Stimulated activated effector memory CD8-positive, alpha-beta T cell treated with anti-CD3 and anti-CD28 coated beads, Interleukin-12 subunit alpha, Interleukin-12 subunit beta, amount 100 ng/mL, for 72 hours (primary cell): ENCODE data around the gene PATZ1.
"Not testable (repeated sequence)": the region's sequence is repeated elsewhere in the genome, so short reads cannot be mapped to it uniquely, and the experiment has no call there.

ENCODE experiments used
- ATAC-seq: fragments of 150-1000 bp; cut with Tn5 transposase; 2 replicates; pipeline ENCODE4 v1.10.0; 2021
- DNase-seq, 2 donors: peaks; one replicate each; pipeline ENCODE4 v3.0.0; 2021 to 2022; ENCODE audit warnings: low spot score in 2 of 2
- H3K27ac Mint-ChIP-seq: one replicate; pipeline ENCODE4 v1.8.0; 2022; ENCODE audit warnings: mild to moderate bottlenecking, mixed read lengths
- H3K36me3 Mint-ChIP-seq: one replicate; pipeline ENCODE4 v1.8.0; 2022; ENCODE audit warnings: mild to moderate bottlenecking, mixed read lengths
- H3K4me1 Mint-ChIP-seq: one replicate; pipeline ENCODE4 v1.8.0; 2022; ENCODE audit warnings: mixed read lengths
- H3K4me3 Mint-ChIP-seq: one replicate; pipeline ENCODE4 v1.8.0; 2022; ENCODE audit warnings: mild to moderate bottlenecking, mixed read lengths
- H3K9me3 Mint-ChIP-seq: one replicate; pipeline ENCODE4 v1.8.0; 2022; ENCODE audit warnings: mixed read lengths

PATZ1 gene

GRCh38 chr22:31334329-31334728, 11.8 kb downstream of the PATZ1 start:
- H3K9me3 Mint-ChIP-seq = no peaks in the 10 kb centered on the region
- H3K36me3 Mint-ChIP-seq = peaks cover 94% of the 10 kb centered on the region
- DNase-seq = no peak
- H3K27ac Mint-ChIP-seq = peak overlapping the region; percentile 88
- no peak overlapping the region for H3K4me3 Mint-ChIP-seq
- no peak for ATAC-seq
- peaks cover 45% of the 10 kb centered on the region for H3K4me1 Mint-ChIP-seq

- no peak for ATAC-seq
- peaks cover 94% of the 10 kb centered on the region for H3K36me3 Mint-ChIP-seq
- H3K9me3 Mint-ChIP-seq = no peaks in the 10 kb centered on the region
- DNase-seq = no peak
- no peak overlapping the region for H3K4me3 Mint-ChIP-seq
- H3K4me1 Mint-ChIP-seq = peaks cover 46% of the 10 kb centered on the region
- peak overlapping the region; percentile 88 for H3K27ac Mint-ChIP-seq
Measured at GRCh38 chr22:31333641-31334040, 12.5 kb downstream of the PATZ1 start.

GRCh38 chr22:31332886-31333285, 13.3 kb downstream of the PATZ1 start:
- H3K4me1 Mint-ChIP-seq = peaks cover 46% of the 10 kb centered on the region
- H3K27ac Mint-ChIP-seq = peak overlapping the region; percentile 88
- H3K4me3 Mint-ChIP-seq = no peak overlapping the region
- no peaks in the 10 kb centered on the region for H3K9me3 Mint-ChIP-seq
- ATAC-seq = no peak
- peaks cover 90% of the 10 kb centered on the region for H3K36me3 Mint-ChIP-seq
- no peak for DNase-seq

GRCh38 chr22:31332010-31332409, 14.1 kb downstream of the PATZ1 start:
- no peak for ATAC-seq
- DNase-seq = no peak
- H3K4me1 Mint-ChIP-seq = peaks cover 40% of the 10 kb centered on the region
- no peak overlapping the region for H3K4me3 Mint-ChIP-seq
- H3K27ac Mint-ChIP-seq = no peak overlapping the region
- no peaks in the 10 kb centered on the region for H3K9me3 Mint-ChIP-seq
- peaks cover 87% of the 10 kb centered on the region for H3K36me3 Mint-ChIP-seq

- DNase-seq (no peak), ATAC-seq (peak; percentile 68)
- no peak overlapping the region for H3K4me3 Mint-ChIP-seq
- peaks cover 30% of the 10 kb centered on the region for H3K4me1 Mint-ChIP-seq
- H3K36me3 Mint-ChIP-seq = peaks cover 82% of the 10 kb centered on the region
- no peaks in the 10 kb centered on the region for H3K9me3 Mint-ChIP-seq
- peak overlapping the region; percentile 52 for H3K27ac Mint-ChIP-seq
Measured at GRCh38 chr22:31329453-31330215, 16.5 kb downstream of the PATZ1 start.

GRCh38 chr22:31329029-31329428, 17.1 kb downstream of the PATZ1 start:
- peak overlapping the region; percentile 23 for H3K27ac Mint-ChIP-seq

GRCh38 chr22:31328544-31328960, 17.6 kb downstream of the PATZ1 start:
- no peak overlapping the region for H3K4me3 Mint-ChIP-seq
- ATAC-seq (no peak), DNase-seq (no peak)
- no peaks in the 10 kb centered on the region for H3K9me3 Mint-ChIP-seq
- H3K27ac Mint-ChIP-seq = peak overlapping the region; percentile 23
- peaks cover 22% of the 10 kb centered on the region for H3K4me1 Mint-ChIP-seq
- H3K36me3 Mint-ChIP-seq = peaks cover 82% of the 10 kb centered on the region

More at GRCh38 chr22:31329029-31329428, 17.1 kb downstream of the PATZ1 start:
- Mint-ChIP-seq H3K9me3 (no peaks in the 10 kb centered on the region), H3K4me1 (peaks cover 26% of the 10 kb centered on the region), H3K36me3 (peaks cover 82% of the 10 kb centered on the region), H3K4me3 (no peak overlapping the region)
- ATAC-seq (no peak), DNase-seq (no peak)

- H3K4me3 Mint-ChIP-seq = no peak overlapping the region
- ATAC-seq (no peak), DNase-seq (no peak)
- no peaks in the 10 kb centered on the region for H3K9me3 Mint-ChIP-seq
- no peak overlapping the region for H3K27ac Mint-ChIP-seq
- peaks cover 16% of the 10 kb centered on the region for H3K4me1 Mint-ChIP-seq
- H3K36me3 Mint-ChIP-seq = peaks cover 78% of the 10 kb centered on the region
Measured at GRCh38 chr22:31327806-31328543, 18.2 kb downstream of the PATZ1 start.

- H3K27ac Mint-ChIP-seq = no peak overlapping the region
- no peak overlapping the region for H3K4me3 Mint-ChIP-seq
Measured at GRCh38 chr22:31326877-31327276, 19.3 kb downstream of the PATZ1 start.

GRCh38 chr22:31323578-31324550, 22.3 kb downstream of the PATZ1 start:
- peaks cover 7% of the 10 kb centered on the region for H3K4me1 Mint-ChIP-seq
- DNase-seq = no peak
- no peak overlapping the region for H3K4me3 Mint-ChIP-seq
- no peaks in the 10 kb centered on the region for H3K9me3 Mint-ChIP-seq
- no peak for ATAC-seq
- peaks cover 37% of the 10 kb centered on the region for H3K36me3 Mint-ChIP-seq
- peak overlapping the region; percentile 79 for H3K27ac Mint-ChIP-seq

More at GRCh38 chr22:31326877-31327276, 19.3 kb downstream of the PATZ1 start:
- ATAC-seq = no peak
- Mint-ChIP-seq H3K4me1 (peaks cover 10% of the 10 kb centered on the region), H3K36me3 (peaks cover 67% of the 10 kb centered on the region), H3K9me3 (no peaks in the 10 kb centered on the region)
- no peak for DNase-seq

- ATAC-seq (no peak), DNase-seq (no peak)
- Mint-ChIP-seq H3K9me3 (no peaks in the 10 kb centered on the region), H3K36me3 (peaks cover 24% of the 10 kb centered on the region), H3K27ac (no peak overlapping the region), H3K4me3 (no peak overlapping the region), H3K4me1 (peaks cover 5% of the 10 kb centered on the region)
Measured at GRCh38 chr22:31321421-31321820, 24.7 kb downstream of the PATZ1 start.

GRCh38 chr22:31314220-31314619, 31.9 kb downstream of the PATZ1 start:
- ATAC-seq, H3K36me3 Mint-ChIP-seq, H3K27ac Mint-ChIP-seq, H3K9me3 Mint-ChIP-seq, H3K4me1 Mint-ChIP-seq, DNase-seq, H3K4me3 Mint-ChIP-seq: not testable (repeated sequence)

GRCh38 chr22:31313366-31314147, 32.6 kb downstream of the PATZ1 start:
- peaks cover 1% of the 10 kb centered on the region for H3K4me1 Mint-ChIP-seq
- peaks cover 3% of the 10 kb centered on the region for H3K9me3 Mint-ChIP-seq
- no peak overlapping the region for H3K4me3 Mint-ChIP-seq
- H3K36me3 Mint-ChIP-seq = no peaks in the 10 kb centered on the region
- peak overlapping the region; percentile 15 for H3K27ac Mint-ChIP-seq
- ATAC-seq (peak; percentile 60), DNase-seq (peak; percentile 52 to 75)

GRCh38 chr22:31308181-31308580, 38.0 kb downstream of the PATZ1 start:
- ATAC-seq (no peak), DNase-seq (no peak)
- Mint-ChIP-seq H3K36me3 (no peaks in the 10 kb centered on the region), H3K4me1 (peaks cover 19% of the 10 kb centered on the region), H3K27ac (no peak overlapping the region), H3K9me3 (no peaks in the 10 kb centered on the region), H3K4me3 (no peak overlapping the region)
